Esophagus muscularis mucosa (tissue), 4 donors: ENCODE measurements around the gene RAB3D. TPM values are rescaled to one million over a fixed set of nuclear protein-coding genes. Genes with fewer than 3 reads are reported as not detected.

Source experiments
- DNase-seq: peaks from one replicate; pipeline ENCODE4 v3.0.0-alpha.2; 2017; ENCODE audit errors: extremely low spot score
- H3K27ac ChIP-seq, 4 donors: fragments of 200-600 bp; sonication (generic); replicated peaks in 1 of 4; 1 replicate in 3 of 4; 2 replicates in 1 of 4; pipeline ENCODE4 v1.5.1; 2016 to 2019; ENCODE audit warnings: mild to moderate bottlenecking in 1 of 4
- H3K27me3 ChIP-seq, 4 donors: fragments of 200-600 bp; sonication (generic); one replicate each; pipeline versions ENCODE4 v1.5.1 to v1.6.0; 2016 to 2019
- H3K36me3 ChIP-seq, 4 donors: fragments of 200-600 bp; sonication (generic); one replicate each; pipeline ENCODE4 v1.5.1; 2016 to 2019
- H3K4me1 ChIP-seq, 4 donors: fragments of 200-600 bp; sonication (generic); one replicate each; pipeline ENCODE4 v1.5.1; 2016 to 2019
- H3K4me3 ChIP-seq, 4 donors: fragments of 200-600 bp; sonication (generic); 1 replicate in 2 of 4; 2 replicates in 2 of 4; pipeline ENCODE4 v1.5.1; 2016 to 2019; ENCODE audit warnings: mild to moderate bottlenecking in 4 of 4, moderate library complexity in 1 of 4
- H3K9me3 ChIP-seq, 4 donors: fragments of 200-600 bp; sonication (generic); 1 replicate in 3 of 4; 2 replicates in 1 of 4; pipeline ENCODE4 v1.5.1; 2016 to 2019
- CTCF ChIP-seq, 3 experiments: fragments of 200-600 bp in 2 of 3; fragments of 450-650 bp in 1 of 3; sonication (generic) in 2 of 3; IDR thresholded peaks; one replicate each; pipeline ENCODE4 v1.5.1; 2017 to 2019; ENCODE audit warnings: antibody characterized with exemption in 3 of 3, mild to moderate bottlenecking in 2 of 3, moderate library complexity in 1 of 3
- EP300 ChIP-seq: sonication (generic); formaldehyde crosslinking; IDR thresholded peaks from one replicate; pipeline ENCODE4 v1.6.1; 2017; ENCODE audit warnings: antibody characterized with exemption
- POLR2A ChIP-seq: fragments of 450-650 bp; IDR thresholded peaks from one replicate; pipeline ENCODE4 v1.6.1; 2017; ENCODE audit warnings: antibody characterized with exemption, moderate library complexity, mild to moderate bottlenecking, low read depth
- POLR2AphosphoS5 ChIP-seq, 2 donors: sonication (generic); formaldehyde crosslinking; IDR thresholded peaks; one replicate each; pipeline ENCODE4 v1.6.1; 2017; ENCODE audit warnings: antibody characterized with exemption in 2 of 2
- WGBS: methylation state at CpG from one replicate; pipeline ENCODE4 v1.1.5; 2018; 5-methylcytosine and 5-hydroxymethylcytosine counted together
- intact Hi-C: fragments of 100-400 bp; cut with DNase I; formaldehyde crosslinking; loops from one replicate; pipeline ENCODE4 v1.15.1; 2023
- total RNA-seq, 4 donors: library from RNA; depleted of rRNA; stranded (reverse); fragments of >200 nt; gene quantifications; one replicate each; pipeline versions ENCODE4 v1.1.0 to v1.2.1, GENCODE V29; 2016

RAB3D gene
- total RNA-seq, 4 donors from 2014 or later = 15.1 to 40.3 (median 27.9) TPM

GRCh38 chr19:11374433-11375142 lies 35.1 kb upstream of the RAB3D start, which contains the start of gene SWSAP1:
Gene SWSAP1, plus strand, starts transcription at chr19:11374666. Its CDS starts 15 bp downstream, at chr19:11374681.
- WGBS = 0% methylated on average over 42 of the region's 44 CpGs
- DNase-seq = peak; percentile 99
- intact Hi-C loops = no loop called here
- H3K27me3 ChIP-seq = no peaks in the 10 kb centered on the region
- TF ChIP-seq EP300 (no peak), POLR2AphosphoS5 (IDR thresholded peaks at IDR 0.05) (peak; percentile 60 to 76), CTCF (IDR thresholded peaks at IDR 0.05) (peak in 1 of 3 experiments; percentile 16), POLR2A (no peak)
- peaks cover 0 to 13% (median 8%) of the 10 kb centered on the region in 4 donors for H3K36me3 ChIP-seq
- peak within 1 kb of the TSS; percentile 84 to 95 (median 90) for H3K27ac ChIP-seq
- H3K4me1 ChIP-seq = peaks cover 29 to 45% (median 44%) of the 10 kb centered on the region in 4 donors
- no peaks in the 10 kb centered on the region for H3K9me3 ChIP-seq
- H3K4me3 ChIP-seq = peak within 1 kb of the TSS; percentile 59 to 78 (median 66)

- DNase-seq = no peak
- intact Hi-C loops = no loop called here
- no peak for TF ChIP-seq POLR2A
- TF ChIP-seq CTCF (IDR thresholded peaks at IDR 0.05) = no peak
- TF ChIP-seq EP300 = no peak
- TF ChIP-seq POLR2AphosphoS5 (IDR thresholded peaks at IDR 0.05) = no peak
- peaks cover 29 to 45% (median 44%) of the 10 kb centered on the region in 4 donors for H3K4me1 ChIP-seq
- H3K9me3 ChIP-seq = no peaks in the 10 kb centered on the region
- no peaks in the 10 kb centered on the region for H3K27me3 ChIP-seq
- peaks cover 0 to 19% (median 11%) of the 10 kb centered on the region in 4 donors for H3K36me3 ChIP-seq
- peak overlapping the region; percentile 59 to 78 (median 66) for H3K4me3 ChIP-seq
- peak overlapping the region; percentile 84 to 95 (median 90) for H3K27ac ChIP-seq
- 28% methylated on average over 10 of the region's 11 CpGs for WGBS
Measured at GRCh38 chr19:11373885-11374432, 34.5 kb upstream of the RAB3D start.

- Histone ChIP-seq H3K4me1 (peaks cover 29 to 42% (median 40%) of the 10 kb centered on the region in 4 donors), H3K9me3 (no peaks in the 10 kb centered on the region), H3K36me3 (peaks cover 0 to 14% (median 12%) of the 10 kb centered on the region in 4 donors), H3K27me3 (no peaks in the 10 kb centered on the region), H3K27ac (no peak overlapping the region), H3K4me3 (no peak overlapping the region)
- TF ChIP-seq POLR2AphosphoS5 (IDR thresholded peaks at IDR 0.05) (no peak), CTCF (IDR thresholded peaks at IDR 0.05) (no peak), EP300 (no peak), POLR2A (no peak)
- no peak for DNase-seq
- WGBS = 42% methylated on average over 10 of the region's 10 CpGs
- intact Hi-C loops = no loop called here
Measured at GRCh38 chr19:11373166-11373884, 33.9 kb upstream of the RAB3D start.

- H3K9me3 ChIP-seq = no peaks in the 10 kb centered on the region
- peaks cover 12 to 18% (median 14%) of the 10 kb centered on the region in 4 donors for H3K4me1 ChIP-seq
- DNase-seq = no peak
- intact Hi-C loops = no loop called here
- WGBS = 88% methylated on average over 2 of the region's 2 CpGs
- no peaks in the 10 kb centered on the region for H3K27me3 ChIP-seq
- H3K27ac ChIP-seq = no peak overlapping the region
- peaks cover 0 to 23% (median 18%) of the 10 kb centered on the region in 4 donors for H3K36me3 ChIP-seq
- H3K4me3 ChIP-seq = no peak overlapping the region
- TF ChIP-seq EP300 (no peak), POLR2AphosphoS5 (IDR thresholded peaks at IDR 0.05) (no peak), CTCF (IDR thresholded peaks at IDR 0.05) (no peak), POLR2A (no peak)
Measured at GRCh38 chr19:11370744-11371143, 31.3 kb upstream of the RAB3D start.
